ENCODE results near the gene CDHR2. TPM values are rescaled to one million over a fixed set of nuclear protein-coding genes. Genes with fewer than 3 reads are reported as not detected.

CDHR2 gene
- total RNA-seq, 4 donors from 2014 or later, result 0.10 to 0.23 TPM; not detected in 2

GRCh38 chr5:176609724-176610434, 60.7 kb downstream of the CDHR2 start, which contains the start of gene GPRIN1:
Gene GPRIN1 (minus strand): TSS chr5:176610156. CDS start chr5:176599834, 10,322 bp downstream.
- Histone ChIP-seq H3K4me3 (peak within 1 kb of the TSS; percentile 55), H3K36me3 (no peaks in the 10 kb centered on the region), H3K4me1 (peaks cover 17% of the 10 kb centered on the region), H3K9me3 (no peaks in the 10 kb centered on the region), H3K27ac (no peak within 1 kb of the TSS), H3K27me3 (peaks cover 33% of the 10 kb centered on the region)
- TF ChIP-seq EP300 (IDR thresholded peaks at IDR 0.05) (no peak), POLR2A (IDR thresholded peaks at IDR 0.05) (no peak), POLR2AphosphoS5 (IDR thresholded peaks at IDR 0.05) (no peak), CTCF (IDR thresholded peaks at IDR 0.05) (no peak)
- no peak for DNase-seq (ENCODE audit: low spot score in 2 of 2)
- no CpG with 5 or more reads among the region's 101 CpGs for WGBS

GRCh38 chr5:176610435-176610773, 61.3 kb downstream of the CDHR2 start:
- peak overlapping the region; percentile 55 for H3K4me3 ChIP-seq
- H3K36me3 ChIP-seq, result no peaks in the 10 kb centered on the region
- TF ChIP-seq POLR2A (IDR thresholded peaks at IDR 0.05), result no peak
- no peak for TF ChIP-seq POLR2AphosphoS5 (IDR thresholded peaks at IDR 0.05)
- no peak for TF ChIP-seq EP300 (IDR thresholded peaks at IDR 0.05)
- TF ChIP-seq CTCF (IDR thresholded peaks at IDR 0.05), result no peak
- H3K27me3 ChIP-seq, result peaks cover 38% of the 10 kb centered on the region
- no peaks in the 10 kb centered on the region for H3K9me3 ChIP-seq
- H3K4me1 ChIP-seq, result peaks cover 17% of the 10 kb centered on the region
- no peak for DNase-seq (ENCODE audit: low spot score in 2 of 2)
- no peak overlapping the region for H3K27ac ChIP-seq
- 4% methylated on average over 4 of the region's 31 CpGs for WGBS

- TF ChIP-seq POLR2A (IDR thresholded peaks at IDR 0.05) (no peak), EP300 (IDR thresholded peaks at IDR 0.05) (no peak), POLR2AphosphoS5 (IDR thresholded peaks at IDR 0.05) (no peak), CTCF (IDR thresholded peaks at IDR 0.05) (no peak)
- Histone ChIP-seq H3K4me1 (peaks cover 17% of the 10 kb centered on the region), H3K9me3 (no peaks in the 10 kb centered on the region), H3K4me3 (no peak overlapping the region), H3K27ac (no peak overlapping the region), H3K27me3 (peaks cover 49% of the 10 kb centered on the region), H3K36me3 (no peaks in the 10 kb centered on the region)
- DNase-seq (ENCODE audit: low spot score in 2 of 2), result no peak
- 12% methylated on average over 10 of the region's 10 CpGs for WGBS
These were observed 62.3 kb downstream of the CDHR2 start for GRCh38 chr5:176611435-176611834.

- no peak overlapping the region for H3K4me3 ChIP-seq
- H3K27ac ChIP-seq, result no peak overlapping the region
- no peaks in the 10 kb centered on the region for H3K9me3 ChIP-seq
- TF ChIP-seq POLR2A (IDR thresholded peaks at IDR 0.05), result no peak
- no peak for TF ChIP-seq POLR2AphosphoS5 (IDR thresholded peaks at IDR 0.05)
- TF ChIP-seq EP300 (IDR thresholded peaks at IDR 0.05), result no peak
- no peak for TF ChIP-seq CTCF (IDR thresholded peaks at IDR 0.05)
- DNase-seq (ENCODE audit: low spot score in 2 of 2), result no peak
- peaks cover 54% of the 10 kb centered on the region for H3K27me3 ChIP-seq
- H3K4me1 ChIP-seq, result peaks cover 17% of the 10 kb centered on the region
- no peaks in the 10 kb centered on the region for H3K36me3 ChIP-seq
- 80% methylated on average over 6 of the region's 6 CpGs for WGBS
These were observed 62.9 kb downstream of the CDHR2 start for GRCh38 chr5:176612008-176612407.

- peaks cover 61% of the 10 kb centered on the region for H3K27me3 ChIP-seq
These were observed 63.7 kb downstream of the CDHR2 start for GRCh38 chr5:176612855-176613254.

More at GRCh38 chr5:176612855-176613254, 63.7 kb downstream of the CDHR2 start:
- Histone ChIP-seq H3K4me3 (no peak overlapping the region), H3K4me1 (peaks cover 17% of the 10 kb centered on the region), H3K27ac (no peak overlapping the region), H3K9me3 (no peaks in the 10 kb centered on the region), H3K36me3 (no peaks in the 10 kb centered on the region)
- DNase-seq (ENCODE audit: low spot score in 2 of 2), result no peak
- TF ChIP-seq POLR2AphosphoS5 (IDR thresholded peaks at IDR 0.05) (no peak), CTCF (IDR thresholded peaks at IDR 0.05) (no peak), POLR2A (IDR thresholded peaks at IDR 0.05) (no peak), EP300 (IDR thresholded peaks at IDR 0.05) (no peak)
- WGBS, result 78% methylated on average over 2 of the region's 2 CpGs

Measured in suprapubic skin (tissue), 4 donors.